Body of pancreas (tissue), 4 donors: ENCODE measurements around the gene PRC1. TPM values are rescaled to one million over a fixed set of nuclear protein-coding genes. Genes with fewer than 3 reads are reported as not detected.
"Not testable (repeated sequence)": the region's sequence is repeated elsewhere in the genome, so short reads cannot be mapped to it uniquely, and the experiment has no call there.

ENCODE experiments used
- ATAC-seq: fragments of 150-250 bp; one replicate; pipeline ENCODE4 v1.9.1; 2016
- DNase-seq, 4 donors: peaks; one replicate each; pipeline ENCODE4 v3.0.0-alpha.2; 2019
- H3K27ac ChIP-seq, 4 donors: fragments of 200-600 bp; sonication (generic); 1 replicate in 3 of 4; 2 replicates in 1 of 4; pipeline versions ENCODE4 v1.5.1 to v1.6.1; 2016 to 2019; ENCODE audit warnings: mild to moderate bottlenecking in 1 of 4, mixed read lengths in 1 of 4, moderate library complexity in 1 of 4
- H3K27me3 ChIP-seq, 2 donors: fragments of 200-600 bp; sonication (generic); one replicate each; pipeline ENCODE4 v1.6.0; 2016; ENCODE audit warnings: mild to moderate bottlenecking in 1 of 2
- H3K36me3 ChIP-seq, 2 donors: fragments of 200-600 bp; sonication (generic); replicated peaks in 1 of 2; 2 replicates each; pipeline ENCODE4 v1.5.1; 2016; ENCODE audit warnings: low read depth in 2 of 2; ENCODE audit not compliant: insufficient read depth in 1 of 2
- H3K4me1 ChIP-seq: fragments of 200-600 bp; sonication (generic); one replicate; pipeline ENCODE4 v1.6.0; 2016
- H3K4me3 ChIP-seq, 2 donors: fragments of 200-600 bp; sonication (generic); 1 replicate in 1 of 2; 2 replicates in 1 of 2; pipeline ENCODE4 v1.5.1; 2016 to 2019
- H3K9me3 ChIP-seq, 3 donors: fragments of 200-600 bp; sonication (generic); 1 replicate in 2 of 3; 2 replicates in 1 of 3; pipeline ENCODE4 v1.5.1; 2016
- CTCF ChIP-seq, 7 experiments: fragments of 450-650 bp in 4 of 7; fragments of 200-600 bp in 3 of 7; sonication (generic) in 3 of 7; IDR thresholded peaks; one replicate each; pipeline ENCODE4 v1.5.1; 2016 to 2019; ENCODE audit warnings: antibody characterized with exemption in 7 of 7
- POLR2A ChIP-seq, 3 donors: fragments of 450-650 bp; IDR thresholded peaks; one replicate each; pipeline ENCODE4 v1.6.1; 2016; ENCODE audit warnings: antibody characterized with exemption in 3 of 3, mild to moderate bottlenecking in 2 of 3
- WGBS, 2 donors: methylation state at CpG; one replicate each; pipeline ENCODE4 v1.1.5; 2017; 5-methylcytosine and 5-hydroxymethylcytosine counted together
- intact Hi-C: fragments of 100-400 bp; cut with DNase I; formaldehyde crosslinking; loops from one replicate; pipeline ENCODE4 v1.15.1; 2023
- total RNA-seq, 2 donors: library from RNA; depleted of rRNA; stranded (reverse); fragments of >200 nt; gene quantifications; one replicate each; pipeline ENCODE4 v1.1.0, GENCODE V29; 2016

Gene PRC1
- total RNA-seq, 2 donors from 2014 or later, result 9.1 to 11.5 TPM

GRCh38 chr15:90924375-90924774 lies 70.0 kb downstream of the PRC1 start:
- no peak for DNase-seq
- 85% methylated on average over 5 of the region's 5 CpGs for WGBS, 2 donors
- Histone ChIP-seq H3K27ac (no peak overlapping the region), H3K36me3 (peaks cover 5 to 17% of the 10 kb centered on the region in 2 donors), H3K9me3 (no peaks in the 10 kb centered on the region), H3K4me3 (no peak overlapping the region), H3K27me3 (no peaks in the 10 kb centered on the region), H3K4me1 (peaks cover 5% of the 10 kb centered on the region)
- intact Hi-C loops, result no loop called here
- no peak for TF ChIP-seq CTCF (IDR thresholded peaks at IDR 0.05)
- TF ChIP-seq POLR2A (IDR thresholded peaks at IDR 0.05), result no peak
- no peak for ATAC-seq

- DNase-seq, ATAC-seq, H3K27me3 ChIP-seq, H3K4me1 ChIP-seq, H3K27ac ChIP-seq, H3K9me3 ChIP-seq, H3K4me3 ChIP-seq, intact Hi-C loops: not testable (repeated sequence)
- WGBS, 2 donors, result 90 to 91% methylated on average over 7 of the region's 7 CpGs
- H3K36me3 ChIP-seq, result peaks cover 9 to 31% of the 10 kb centered on the region in 2 donors
Measured at GRCh38 chr15:90922712-90923322, 71.5 kb downstream of the PRC1 start.

GRCh38 chr15:90921887-90922286 lies 72.4 kb downstream of the PRC1 start:
- Histone ChIP-seq H3K4me3 (no peak overlapping the region), H3K9me3 (no peaks in the 10 kb centered on the region), H3K36me3 (peaks cover 9 to 39% of the 10 kb centered on the region in 2 donors), H3K27ac (no peak overlapping the region), H3K27me3 (no peaks in the 10 kb centered on the region), H3K4me1 (no peaks in the 10 kb centered on the region)
- DNase-seq (no peak), ATAC-seq (no peak)
- intact Hi-C loops, result no loop called here
- 32 to 34% methylated on average over 4 of the region's 4 CpGs for WGBS, 2 donors
- TF ChIP-seq CTCF (IDR thresholded peaks at IDR 0.05) (no peak), POLR2A (IDR thresholded peaks at IDR 0.05) (no peak)

- Histone ChIP-seq H3K27ac (no peak overlapping the region), H3K4me1 (no peaks in the 10 kb centered on the region), H3K4me3 (no peak overlapping the region), H3K36me3 (peaks cover 18 to 50% of the 10 kb centered on the region in 2 donors), H3K27me3 (no peaks in the 10 kb centered on the region), H3K9me3 (no peaks in the 10 kb centered on the region)
- ATAC-seq, result no peak
- intact Hi-C loops, result no loop called here
- TF ChIP-seq POLR2A (IDR thresholded peaks at IDR 0.05) (no peak), CTCF (IDR thresholded peaks at IDR 0.05) (no peak)
- DNase-seq, result no peak
- WGBS, 2 donors, result 77 to 89% methylated on average over 6 of the region's 6 CpGs
Measured at GRCh38 chr15:90918835-90919234, 75.5 kb downstream of the PRC1 start.

- H3K9me3 ChIP-seq, result no peaks in the 10 kb centered on the region
- H3K4me1 ChIP-seq, result no peaks in the 10 kb centered on the region
- intact Hi-C loops, result no loop called here
- no peak for TF ChIP-seq POLR2A (IDR thresholded peaks at IDR 0.05)
- no peak for TF ChIP-seq CTCF (IDR thresholded peaks at IDR 0.05)
- no peak for DNase-seq
- no peak overlapping the region for H3K27ac ChIP-seq
- no peak for ATAC-seq
- no peaks in the 10 kb centered on the region for H3K27me3 ChIP-seq
- 91 to 94% methylated on average over 23 of the region's 23 CpGs for WGBS, 2 donors
- H3K36me3 ChIP-seq, result peaks cover 18 to 56% of the 10 kb centered on the region in 2 donors
- H3K4me3 ChIP-seq, result no peak overlapping the region
Measured at GRCh38 chr15:90918034-90918788, 76.1 kb downstream of the PRC1 start.
